GM21526 (cell line): ENCODE results near the gene MAP3K9.
"Not testable (repeated sequence)": the region's sequence is repeated elsewhere in the genome, so short reads cannot be mapped to it uniquely, and the experiment has no call there.

Source experiments
- ATAC-seq: cut with Tn5 transposase; IDR thresholded peaks from one replicate; pipeline ENCODE4 v1.9.1; 2021; ENCODE audit warnings: moderate library complexity; ENCODE audit not compliant: unreplicated experiment, low FRiP score

The MAP3K9 gene

DNA sequence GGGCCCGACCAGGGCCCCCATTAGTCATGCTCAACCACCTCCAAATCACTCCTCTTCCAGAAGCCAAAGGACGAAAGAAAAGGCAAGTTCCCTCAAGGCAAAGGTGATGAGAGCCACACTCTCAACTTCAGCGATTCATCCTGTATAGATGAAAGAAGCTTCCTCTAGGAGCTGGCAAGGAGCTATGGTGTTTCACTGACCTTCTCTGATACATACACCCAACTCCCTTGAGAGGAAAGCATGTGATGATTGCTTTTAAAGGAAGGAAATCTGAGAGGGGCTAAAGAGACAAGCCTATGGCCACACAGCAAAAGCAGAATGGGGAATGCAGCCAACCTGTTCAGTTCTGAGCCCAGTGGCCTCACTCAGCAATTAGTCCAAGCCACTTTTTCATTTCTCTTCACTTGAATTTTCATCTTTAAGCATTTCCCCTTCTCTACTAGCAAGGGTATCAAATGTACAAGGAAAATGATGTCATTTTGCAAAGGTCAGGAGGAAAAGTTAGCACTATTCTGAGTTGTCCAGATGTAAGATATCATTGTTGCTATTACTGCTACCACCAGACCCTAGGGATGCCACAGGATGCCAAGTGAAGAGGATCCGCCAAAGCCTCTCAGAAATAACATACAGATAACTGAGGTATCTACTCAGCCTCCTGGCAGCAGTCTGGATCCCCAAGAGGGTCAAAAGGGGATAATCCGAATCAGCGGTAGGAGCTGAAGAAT is 82.5 kb downstream of the MAP3K9 start:
- ATAC-seq = no peak

DNA sequence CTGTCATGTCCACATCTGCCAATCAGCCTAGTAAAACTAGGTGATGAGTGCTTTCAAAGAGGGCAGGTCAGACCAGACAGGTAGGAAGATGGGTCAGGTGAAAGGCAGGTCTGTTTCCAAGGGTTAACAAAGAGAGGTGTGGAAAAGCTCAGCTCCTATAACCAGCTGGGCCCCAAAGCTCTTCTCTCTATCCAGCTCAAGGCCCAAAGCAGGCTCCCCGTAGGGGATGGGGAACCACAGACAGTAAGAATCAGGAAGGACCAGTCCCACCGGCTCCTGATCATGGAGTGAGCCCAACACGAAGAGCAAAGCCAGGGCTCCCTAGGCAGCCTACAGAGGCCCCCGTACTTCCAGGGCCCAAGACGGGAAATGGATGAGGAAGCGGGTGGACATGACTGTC is 84.4 kb downstream of the MAP3K9 start:
- no peak for ATAC-seq

GRCh38 chr14:70724110-70724509 is 85.2 kb downstream of the MAP3K9 start:
- ATAC-seq = no peak

DNA sequence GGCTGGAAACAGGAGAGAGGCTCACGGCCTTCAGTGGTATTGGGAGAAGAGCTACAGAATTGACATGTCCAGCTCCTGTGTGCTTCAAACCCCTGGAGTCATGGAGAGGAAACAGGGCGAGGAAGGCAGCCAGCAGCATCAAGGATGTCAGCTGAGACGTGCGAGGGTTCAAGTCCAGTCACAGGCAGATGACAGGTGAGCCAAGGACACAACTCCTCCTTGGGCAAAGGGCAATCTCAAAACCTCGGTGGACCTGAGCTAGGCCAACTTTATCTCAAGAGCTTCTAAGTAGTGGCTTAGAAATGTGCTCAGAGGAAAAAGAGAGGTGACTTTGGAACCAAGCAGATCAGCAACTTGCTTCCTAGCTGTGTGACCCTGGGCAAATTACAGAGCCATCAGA is 86.0 kb downstream of the MAP3K9 start:
- ATAC-seq = no peak

DNA sequence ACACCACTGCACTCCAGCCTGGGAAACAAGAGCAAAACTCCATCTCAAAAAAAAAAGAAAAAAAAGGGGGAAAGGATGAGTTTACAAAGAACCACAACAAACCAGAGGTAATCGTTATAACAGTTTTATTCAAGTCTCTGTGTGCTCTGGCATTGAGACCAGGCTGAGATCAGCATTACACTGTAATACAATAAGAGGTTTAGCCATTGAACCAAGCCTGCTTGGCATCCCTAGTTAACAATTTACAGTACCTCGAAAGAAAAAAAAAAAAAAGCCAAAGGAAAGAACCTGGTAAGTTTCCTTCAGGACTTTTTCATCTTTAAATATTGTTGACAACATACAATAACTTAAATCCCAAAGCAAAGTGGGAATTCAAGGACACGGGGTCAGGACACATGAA is 86.9 kb downstream of the MAP3K9 start:
- no peak for ATAC-seq

DNA sequence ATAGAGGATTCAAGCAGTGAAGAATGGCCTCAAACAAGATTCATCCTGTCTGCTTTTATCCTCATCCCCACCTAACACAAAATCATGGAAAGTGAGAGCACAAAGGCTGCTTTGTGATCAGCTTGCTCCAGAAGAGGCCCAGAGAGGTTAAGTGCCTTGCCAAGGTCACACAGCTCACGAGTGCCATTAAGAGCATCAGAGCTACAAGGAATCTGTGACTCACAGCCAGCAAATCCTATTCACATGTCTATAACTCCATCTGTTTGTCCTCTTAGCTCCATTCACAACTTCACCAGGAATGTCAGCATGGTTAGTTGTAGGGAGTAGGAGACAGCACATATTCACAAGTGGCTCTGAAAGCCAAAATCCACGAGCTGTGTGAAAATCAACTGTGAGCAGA is 87.8 kb downstream of the MAP3K9 start:
- ATAC-seq = no peak

- no peak for ATAC-seq
Measured at GRCh38 chr14:70718383-70719118, 90.8 kb downstream of the MAP3K9 start.

GRCh38 chr14:70716958-70717357 is 92.4 kb downstream of the MAP3K9 start:
- ATAC-seq = no peak

DNA sequence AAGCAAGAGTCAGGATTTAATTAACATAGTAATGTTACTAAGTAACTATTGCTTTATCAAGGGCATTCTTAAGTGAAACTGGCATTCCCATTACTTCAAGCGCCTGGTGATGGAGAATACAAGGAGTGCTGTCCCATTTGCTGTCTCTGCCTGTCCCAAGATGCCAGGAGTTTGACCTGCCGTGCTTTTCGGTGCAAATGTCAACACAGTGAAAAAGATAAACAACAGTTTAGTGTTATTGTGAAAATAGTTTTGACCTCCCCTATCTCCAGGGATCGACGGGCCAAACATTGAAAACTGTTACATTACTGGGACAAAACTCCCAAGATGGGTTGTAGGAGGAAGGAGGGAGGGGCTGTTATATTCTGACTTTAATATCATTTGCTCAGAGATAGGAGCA is 92.8 kb downstream of the MAP3K9 start:
- ATAC-seq = no peak

DNA sequence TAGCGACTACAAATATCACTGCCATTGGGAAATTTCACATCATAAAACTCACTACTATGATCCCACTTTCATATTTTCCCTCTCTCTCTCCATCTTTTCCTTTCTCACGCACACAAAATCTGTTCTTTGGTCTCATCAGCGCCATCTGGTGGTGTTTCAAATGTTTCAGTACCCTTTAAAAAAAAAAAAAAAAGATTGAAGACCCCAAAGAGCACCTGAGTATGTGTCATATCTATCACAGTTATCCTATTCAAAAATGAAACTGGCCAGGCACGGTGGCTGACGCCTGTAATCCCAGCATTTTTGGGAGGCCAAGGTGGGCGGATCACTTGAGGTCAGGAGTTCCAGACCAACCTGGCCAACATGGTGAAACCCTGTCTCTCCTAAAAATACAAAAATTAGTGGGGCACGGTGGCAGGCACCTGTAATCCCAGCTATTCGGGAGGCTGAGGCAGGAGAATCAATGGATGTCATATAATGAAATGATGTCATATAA is 95.2 kb downstream of the MAP3K9 start:
- ATAC-seq = no peak

DNA sequence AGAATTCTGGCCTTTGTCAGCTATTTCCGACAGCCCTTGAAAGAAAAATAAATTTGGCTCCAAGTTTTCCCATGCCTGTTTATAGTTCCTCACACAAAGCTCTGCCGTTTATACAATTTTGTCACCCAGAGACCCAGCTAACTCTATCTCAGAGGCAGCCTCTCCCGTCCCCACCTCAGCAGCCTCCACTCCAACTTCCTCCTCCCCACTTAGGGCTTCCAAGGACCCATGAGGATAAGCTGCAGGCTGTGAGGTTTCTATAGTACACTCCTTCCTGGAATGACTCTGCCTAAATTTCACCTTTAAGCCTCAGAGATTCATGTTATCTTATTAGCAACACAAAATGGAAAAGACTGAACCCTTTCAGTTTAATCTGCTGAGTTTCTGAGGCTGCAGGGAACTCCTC is 95.8 kb downstream of the MAP3K9 start:
- ATAC-seq = no peak

DNA sequence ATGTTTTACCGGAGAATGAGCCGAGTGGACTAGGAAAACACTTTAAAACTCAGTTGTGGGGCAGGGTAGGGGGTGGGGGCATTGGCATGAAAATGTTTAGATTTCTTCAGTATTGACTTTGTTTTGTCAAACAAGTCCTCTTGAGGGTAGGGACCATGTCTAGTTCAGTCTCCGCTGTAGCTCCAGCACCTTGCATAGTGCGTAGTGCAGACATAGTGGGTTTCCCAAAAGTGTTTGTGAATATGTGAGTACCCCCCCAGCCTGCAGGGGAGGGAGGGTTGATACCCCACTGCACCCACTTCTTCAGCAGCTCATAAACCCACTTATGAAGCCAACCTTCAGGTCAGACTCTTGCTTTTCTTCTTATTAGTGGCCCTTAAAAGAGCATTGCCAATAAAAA is 96.2 kb downstream of the MAP3K9 start:
- ATAC-seq = no peak

GRCh38 chr14:70711451-70711850 is 97.9 kb downstream of the MAP3K9 start:
- ATAC-seq = no peak

- ATAC-seq = no peak
Measured at GRCh38 chr14:70709726-70710382, 99.5 kb downstream of the MAP3K9 start.

GRCh38 chr14:70708717-70709570 is 100.4 kb downstream of the MAP3K9 start:
- no peak for ATAC-seq

DNA sequence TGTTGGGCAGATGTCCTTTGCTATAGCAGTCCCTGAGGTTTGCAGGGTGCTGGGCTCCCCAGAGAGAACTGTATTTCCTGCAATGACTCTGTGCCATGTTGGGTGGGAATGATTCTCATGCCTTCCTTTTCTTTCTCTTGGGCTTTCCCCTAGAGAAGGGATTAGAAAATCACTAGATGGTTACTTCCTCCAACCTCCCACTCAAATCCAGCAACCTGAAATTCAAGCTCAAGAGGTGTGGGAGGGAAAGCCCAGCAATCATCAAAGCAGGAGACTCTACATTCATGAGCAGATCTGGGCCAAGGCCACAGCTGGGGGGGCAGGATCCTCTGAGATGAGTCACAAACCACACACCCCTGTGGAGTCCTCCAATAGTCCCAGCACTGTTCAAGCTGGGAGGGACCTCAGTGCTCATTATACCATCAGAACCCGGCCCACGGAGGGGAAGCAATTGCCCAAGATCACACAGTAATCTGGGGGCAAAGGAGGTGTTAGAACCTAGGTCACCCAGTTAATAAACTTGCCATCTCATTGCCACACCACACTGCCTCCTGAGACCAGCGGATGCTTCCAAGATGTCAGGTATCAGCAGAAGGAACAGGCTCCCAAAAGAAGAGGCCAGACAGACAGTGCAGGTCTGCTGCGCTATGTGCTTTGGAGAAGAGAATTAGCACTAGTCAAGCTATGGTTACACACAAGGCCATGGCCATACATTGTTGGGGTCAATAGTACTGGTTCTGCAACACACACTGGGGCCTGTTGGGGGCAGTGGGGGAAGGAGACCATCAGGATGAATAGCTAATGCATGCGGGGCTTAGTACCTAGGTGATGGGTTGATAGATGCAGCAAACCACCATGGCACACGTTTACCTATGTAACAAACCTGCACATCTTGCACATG is 101.9 kb downstream of the MAP3K9 start:
- peak; percentile 66 for ATAC-seq

- ATAC-seq = no peak
Measured at GRCh38 chr14:70706177-70706576, 103.1 kb downstream of the MAP3K9 start.

DNA sequence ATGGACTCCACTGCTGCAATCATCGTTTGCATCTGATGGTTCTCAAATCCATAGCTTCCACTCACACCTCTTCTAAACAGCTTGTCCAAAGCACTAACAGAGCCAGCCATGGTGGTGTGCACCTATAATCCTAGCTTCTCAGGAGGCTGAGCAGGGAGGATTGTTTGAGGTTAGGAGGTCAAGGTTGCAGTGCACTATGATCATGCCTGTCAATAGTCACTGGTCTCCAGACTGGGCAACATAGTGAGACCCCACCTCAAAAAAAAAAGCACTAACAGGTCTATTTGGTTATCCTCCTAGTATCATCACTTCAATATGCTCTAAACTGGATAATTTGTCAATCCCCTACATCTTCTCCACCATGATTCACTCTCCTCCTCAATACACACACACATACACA is 104.4 kb downstream of the MAP3K9 start:
- no peak for ATAC-seq

DNA sequence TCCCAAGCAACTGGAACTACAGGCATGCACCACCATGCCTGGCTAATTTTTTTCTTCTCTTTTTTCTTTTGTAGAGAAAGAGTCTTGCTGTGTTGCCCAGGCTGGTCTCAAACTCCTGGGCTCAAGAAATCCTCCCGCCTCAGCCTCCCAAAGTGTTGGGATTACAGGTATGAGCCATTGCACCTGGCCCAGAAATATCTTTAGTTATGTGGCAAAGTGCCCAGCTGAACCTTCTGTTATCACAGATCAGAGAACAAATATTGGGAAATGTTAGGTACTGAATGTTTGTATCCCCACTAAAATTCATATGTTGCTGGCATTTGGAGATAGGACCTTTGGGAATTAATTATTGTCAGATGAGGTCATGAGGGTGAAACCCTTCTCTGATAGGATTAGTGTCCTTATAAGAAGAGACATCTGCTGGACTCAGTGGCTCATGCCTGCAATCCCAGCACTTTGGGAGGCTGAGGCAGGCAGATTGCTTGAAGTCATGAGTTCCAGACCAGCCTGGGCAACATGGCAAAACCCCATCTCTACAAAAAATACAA is 105.6 kb downstream of the MAP3K9 start:
- not testable (repeated sequence) for ATAC-seq
